Left lobe of liver (tissue), 2 donors: ENCODE results near the gene MORN1. TPM values are rescaled to one million over a fixed set of nuclear protein-coding genes. Genes with fewer than 3 reads are reported as not detected.
"Not testable (repeated sequence)": the region's sequence is repeated elsewhere in the genome, so short reads cannot be mapped to it uniquely, and the experiment has no call there.

ENCODE experiments used
- ATAC-seq: fragments of 200-7000 bp; cut with Tn5 transposase; one replicate; pipeline ENCODE4 v1.9.1; 2020; ENCODE audit warnings: mild to moderate bottlenecking, moderate library complexity
- DNase-seq: peaks from one replicate; pipeline ENCODE4 v3.0.0-alpha.2; 2020; ENCODE audit warnings: low spot score
- total RNA-seq: library from RNA; stranded (reverse); gene quantifications from one replicate; pipeline ENCODE4 v1.2.1, GENCODE V29; 2021
- donor health status: DM: no; HTN: no; CAD: no; lungs with moderate emphysema.
- donor health status: DM: no; HTN: yes; CAD: no.

Gene MORN1
- total RNA-seq, 1 donor from 2014 or later, result 6.7 TPM

- ATAC-seq, result no peak
- no peak for DNase-seq
These were observed 92.7 kb downstream of the MORN1 start for GRCh38 chr1:2298685-2299084.

DNA sequence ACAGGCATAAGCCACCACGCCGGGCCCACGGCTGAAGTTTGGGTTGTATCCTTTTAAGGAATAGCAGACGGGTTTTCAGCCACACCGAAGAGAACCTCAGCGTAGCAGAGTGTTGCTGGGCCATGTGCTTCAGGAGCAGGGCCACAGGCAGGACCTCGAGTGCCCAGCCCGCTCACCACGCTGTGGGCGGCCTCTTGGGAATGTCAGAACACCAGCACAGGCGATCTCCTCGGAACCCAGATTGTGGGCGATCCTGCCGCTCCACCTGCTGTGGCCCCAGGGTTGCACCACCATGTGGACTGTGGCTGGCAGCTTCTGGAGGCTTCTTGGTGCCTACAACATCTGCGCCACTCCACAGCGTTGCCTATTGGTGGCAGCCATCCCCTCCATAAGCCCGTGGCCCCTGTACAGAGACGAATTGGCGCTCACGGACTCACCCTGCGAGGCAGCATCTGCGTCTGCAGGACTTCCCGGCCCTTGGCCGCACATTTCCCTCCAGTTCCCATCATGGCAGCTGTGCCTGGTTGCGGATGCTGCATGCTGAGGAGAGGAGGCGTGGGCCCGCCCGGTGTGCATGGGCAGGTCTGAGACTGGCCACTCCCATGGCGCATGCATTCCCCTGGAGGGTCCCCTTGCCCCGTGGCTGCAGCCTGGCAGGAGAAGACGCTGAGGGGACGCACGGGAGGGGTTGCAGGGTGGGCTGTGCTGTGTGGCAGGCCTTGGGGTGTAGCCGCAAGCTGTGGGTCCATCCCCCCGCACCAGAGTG, 93.9 kb downstream of the MORN1 start:
- DNase-seq (no peak), ATAC-seq (no peak)

DNA sequence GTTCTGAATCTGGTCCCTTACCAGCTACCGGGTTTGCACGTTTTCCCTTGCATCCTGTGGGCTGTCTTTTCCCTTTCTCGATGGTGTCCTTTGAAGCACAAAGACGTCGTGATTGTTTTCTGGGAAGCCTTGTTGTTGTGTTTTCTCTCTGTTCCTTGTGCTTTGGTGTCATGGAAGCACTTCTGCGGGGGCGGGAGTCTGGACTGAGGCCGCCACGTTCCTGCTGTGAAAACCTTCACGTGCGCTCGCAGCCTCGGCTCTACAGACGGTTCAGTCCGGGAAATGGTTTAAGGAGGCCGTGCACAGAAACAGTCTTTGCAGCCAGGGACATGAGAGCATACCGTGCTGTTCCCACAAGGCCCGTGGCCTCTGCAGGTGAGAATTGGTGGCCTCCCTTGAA, 94.7 kb downstream of the MORN1 start:
- ATAC-seq (no peak), DNase-seq (no peak)

DNA sequence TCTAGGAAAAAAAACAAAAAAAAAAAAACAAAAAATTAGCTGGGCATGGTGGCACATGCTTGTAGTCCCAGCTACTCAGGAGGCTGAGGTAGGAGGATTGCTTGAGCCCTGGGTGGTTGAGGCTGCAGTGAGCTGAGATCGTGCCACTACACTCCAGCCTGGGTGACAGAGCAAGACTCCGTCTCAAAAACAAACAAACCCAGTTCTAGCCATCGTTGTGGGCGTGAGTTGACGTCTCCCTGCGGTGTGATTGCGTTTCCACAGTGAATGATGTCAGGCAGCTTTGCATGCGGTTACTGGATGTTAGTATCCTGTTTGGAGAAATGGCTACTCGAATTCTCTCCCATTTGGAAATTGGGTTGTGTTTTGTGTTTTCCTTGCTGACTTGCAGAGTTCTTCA, 95.1 kb downstream of the MORN1 start:
- not testable (repeated sequence) for DNase-seq, ATAC-seq

DNA sequence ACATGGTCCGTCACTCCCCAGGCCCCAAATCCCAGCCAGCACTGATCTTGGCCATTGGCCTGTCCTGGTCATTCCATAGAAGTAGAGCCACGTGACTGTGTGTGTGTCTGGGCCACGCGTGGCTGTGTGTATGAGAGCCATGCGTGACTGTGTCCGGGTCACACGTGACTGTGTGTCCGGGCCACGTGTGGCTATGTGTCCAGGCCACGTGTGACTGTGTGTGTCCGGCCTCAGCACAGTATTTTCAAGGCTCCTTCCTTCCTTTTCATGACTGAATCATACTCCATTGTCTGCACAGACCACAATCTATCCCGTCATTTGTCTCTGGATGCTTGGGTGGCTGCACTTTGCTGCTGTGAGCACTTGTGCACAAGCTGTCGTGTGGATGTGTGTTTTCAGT, 95.8 kb downstream of the MORN1 start:
- ATAC-seq (no peak), DNase-seq (no peak)

DNA sequence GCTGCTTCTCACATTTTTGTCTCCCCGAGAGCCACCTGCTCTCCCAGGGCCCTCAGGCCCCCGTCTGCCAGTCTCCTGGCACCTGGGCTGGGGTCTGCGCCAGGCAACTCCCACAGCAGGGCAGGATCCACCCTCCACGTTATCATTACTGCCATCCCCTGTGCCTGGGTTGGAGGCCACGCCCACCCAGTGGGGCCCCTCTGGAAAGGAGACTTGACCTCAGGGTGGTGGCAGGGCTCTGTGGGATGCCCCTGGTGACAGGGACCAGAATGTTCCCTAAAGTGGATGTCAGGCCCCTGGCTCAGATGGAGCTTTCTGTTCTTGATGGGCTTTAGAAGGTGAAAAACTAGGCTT, 96.7 kb downstream of the MORN1 start:
- DNase-seq, result no peak
- ATAC-seq, result no peak

DNA sequence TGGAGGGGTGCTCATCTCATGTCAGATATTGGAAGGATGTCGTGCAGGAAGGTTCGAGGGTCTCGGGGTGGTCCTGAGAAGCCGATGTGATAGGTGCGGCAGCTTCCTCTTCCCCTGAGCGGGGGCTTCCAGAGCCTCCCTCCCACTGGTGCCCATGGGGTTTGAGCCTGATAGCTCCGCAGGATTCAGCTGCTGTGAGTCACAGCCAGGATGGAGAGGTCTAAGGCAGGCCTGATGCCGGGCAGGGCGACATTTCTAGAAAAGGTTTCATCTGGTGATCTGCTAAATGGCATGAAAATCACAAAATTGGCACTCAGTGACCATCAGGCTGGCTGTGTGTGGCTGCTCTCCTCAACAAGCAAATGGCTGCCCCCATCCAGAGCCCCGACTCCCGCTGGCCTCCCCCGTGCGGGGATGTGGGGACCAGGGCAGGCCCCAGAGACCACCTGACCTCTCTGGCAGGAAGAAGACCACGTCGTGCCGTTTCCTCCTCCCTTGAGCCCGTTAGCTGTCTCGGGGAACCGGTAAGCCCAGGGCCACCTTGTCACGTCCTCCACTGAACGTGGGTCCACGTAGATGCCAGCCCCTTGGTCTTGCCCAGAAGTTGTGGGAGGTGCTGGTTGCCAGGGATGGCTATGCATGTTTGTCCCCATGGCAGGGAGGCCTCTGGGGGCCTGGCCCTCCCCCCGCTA, 97.2 kb downstream of the MORN1 start:
- ATAC-seq, result no peak
- no peak for DNase-seq

DNA sequence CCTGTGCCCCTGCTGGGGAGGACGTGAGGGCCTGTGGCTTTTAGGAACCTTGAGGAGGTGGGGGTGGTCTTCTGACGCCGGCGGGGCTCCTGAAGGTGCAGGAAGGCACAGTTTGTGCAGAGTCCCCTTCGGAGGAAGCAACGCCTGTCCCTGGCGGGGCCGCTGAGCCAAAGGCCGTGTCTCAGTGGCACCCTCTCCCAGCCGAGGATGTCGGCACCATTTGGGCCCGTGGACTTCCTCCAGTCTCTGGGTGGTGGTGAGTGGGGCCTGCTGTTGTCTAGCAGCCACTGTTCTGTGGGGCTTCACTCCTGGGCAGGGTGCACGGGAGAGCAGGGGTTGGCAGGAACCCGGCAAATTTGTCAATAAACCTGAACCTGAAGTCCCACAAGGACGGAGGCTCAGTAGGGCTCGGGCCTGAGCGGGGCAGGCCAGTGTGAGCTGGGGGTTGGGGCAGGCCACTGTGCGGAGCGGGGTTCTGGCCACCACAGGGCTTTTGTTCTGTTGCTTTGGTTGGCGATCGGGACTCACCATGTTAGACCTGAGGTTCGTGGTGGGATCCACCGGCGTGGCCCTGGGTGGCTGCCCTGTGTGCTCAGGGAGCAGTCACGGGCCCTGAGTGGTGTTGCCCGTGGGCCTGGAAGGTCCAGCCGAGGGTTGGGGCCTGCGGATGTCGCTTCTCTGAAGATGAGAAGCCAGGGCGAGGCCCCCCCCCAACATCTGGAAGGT, 98.5 kb downstream of the MORN1 start:
- ATAC-seq (peak; percentile 73), DNase-seq (no peak)

DNA sequence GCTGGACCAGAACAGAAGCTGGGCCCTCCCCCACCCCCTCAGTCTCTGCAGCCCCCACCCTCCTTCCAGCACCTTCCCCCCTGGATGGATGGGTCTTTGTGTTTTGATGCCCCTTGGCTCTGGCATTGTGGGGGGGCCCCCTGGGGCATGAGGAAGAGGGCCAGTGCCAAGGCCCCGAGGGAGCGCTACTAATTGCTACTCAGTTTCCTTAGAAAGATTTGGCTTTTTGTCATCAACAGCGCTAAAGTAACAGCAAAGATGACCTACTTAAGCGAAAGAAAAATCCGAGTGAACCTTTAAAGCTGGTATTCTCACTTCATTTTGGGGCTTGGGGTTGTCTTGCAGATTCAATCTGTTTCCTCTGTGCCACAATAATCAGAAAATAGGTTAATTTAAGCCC, 99.8 kb downstream of the MORN1 start:
- DNase-seq (no peak), ATAC-seq (no peak)

- ATAC-seq, result peak; percentile 16
These were observed 100.5 kb downstream of the MORN1 start for GRCh38 chr1:2290595-2291510.

GRCh38 chr1:2290171-2290578, 101.2 kb downstream of the MORN1 start:
- DNase-seq (no peak), ATAC-seq (no peak)

More at GRCh38 chr1:2290595-2291510, 100.5 kb downstream of the MORN1 start:
- no peak for DNase-seq

GRCh38 chr1:2289607-2290006, 101.7 kb downstream of the MORN1 start:
- no peak for DNase-seq
- no peak for ATAC-seq

- ATAC-seq (no peak), DNase-seq (no peak)
These were observed 102.4 kb downstream of the MORN1 start for GRCh38 chr1:2288816-2289536.

DNA sequence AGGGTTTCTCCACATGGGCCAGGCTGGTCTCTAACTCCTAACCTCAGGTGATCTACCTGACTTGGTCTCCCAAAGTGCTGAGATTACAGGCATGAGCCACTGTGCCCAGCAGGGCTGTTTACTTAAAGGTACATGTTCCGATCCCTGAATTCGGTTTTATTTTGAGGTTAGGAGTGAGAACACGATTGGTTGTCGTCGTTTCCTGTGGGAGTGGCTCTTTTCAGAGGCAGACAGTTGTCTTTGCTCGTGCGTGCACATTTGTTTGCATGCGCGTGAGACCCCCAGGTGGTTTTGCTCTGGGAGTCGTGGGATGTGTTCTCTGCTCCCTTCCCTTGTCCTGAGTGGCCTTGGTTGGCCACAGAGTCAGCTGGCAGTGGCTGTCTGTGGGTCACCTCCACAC, 103.0 kb downstream of the MORN1 start:
- DNase-seq (no peak), ATAC-seq (no peak)

DNA sequence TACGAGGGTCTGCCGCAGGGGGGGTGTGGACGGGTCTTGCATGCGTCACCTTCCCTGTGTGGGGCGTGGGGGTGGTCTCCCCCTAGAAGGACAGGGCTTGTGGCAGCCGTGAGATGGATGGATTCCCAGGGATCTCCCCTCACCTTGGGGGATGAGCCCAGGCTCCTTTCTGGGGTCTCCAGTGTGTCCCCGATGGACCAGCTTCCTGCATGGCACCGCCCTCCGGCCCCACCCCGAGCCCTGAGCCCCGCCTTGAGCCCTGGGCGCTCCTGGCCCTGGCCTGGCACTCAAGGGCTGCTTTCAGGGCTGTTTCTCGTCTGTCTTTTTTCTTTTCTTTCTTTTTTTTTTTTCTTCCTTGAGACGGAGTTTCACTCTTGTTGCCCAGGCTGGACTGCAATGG, 103.7 kb downstream of the MORN1 start:
- no peak for DNase-seq
- no peak for ATAC-seq

GRCh38 chr1:2286923-2287322, 104.4 kb downstream of the MORN1 start:
- DNase-seq, result no peak
- ATAC-seq, result no peak

DNA sequence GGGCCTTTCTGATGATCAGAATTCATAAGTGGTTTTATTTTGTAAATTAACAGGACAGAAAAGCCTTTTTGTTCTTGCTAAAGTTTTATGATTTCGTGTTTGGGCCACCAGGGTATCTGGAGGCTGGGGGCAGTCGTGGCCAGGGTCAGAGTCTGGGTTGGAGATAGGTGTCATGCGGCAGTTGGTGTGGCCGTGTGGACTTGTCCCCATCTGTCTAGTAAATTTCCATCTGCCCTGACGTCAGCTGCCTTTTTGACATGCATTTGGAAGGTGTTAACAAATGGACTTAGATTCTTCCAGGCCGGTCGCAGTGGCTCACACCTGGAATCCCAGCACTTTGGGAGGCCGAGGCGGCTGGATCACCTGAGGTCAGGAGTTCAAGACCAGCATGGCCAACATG, 106.4 kb downstream of the MORN1 start:
- ATAC-seq (peak; percentile 43), DNase-seq (no peak)

DNA sequence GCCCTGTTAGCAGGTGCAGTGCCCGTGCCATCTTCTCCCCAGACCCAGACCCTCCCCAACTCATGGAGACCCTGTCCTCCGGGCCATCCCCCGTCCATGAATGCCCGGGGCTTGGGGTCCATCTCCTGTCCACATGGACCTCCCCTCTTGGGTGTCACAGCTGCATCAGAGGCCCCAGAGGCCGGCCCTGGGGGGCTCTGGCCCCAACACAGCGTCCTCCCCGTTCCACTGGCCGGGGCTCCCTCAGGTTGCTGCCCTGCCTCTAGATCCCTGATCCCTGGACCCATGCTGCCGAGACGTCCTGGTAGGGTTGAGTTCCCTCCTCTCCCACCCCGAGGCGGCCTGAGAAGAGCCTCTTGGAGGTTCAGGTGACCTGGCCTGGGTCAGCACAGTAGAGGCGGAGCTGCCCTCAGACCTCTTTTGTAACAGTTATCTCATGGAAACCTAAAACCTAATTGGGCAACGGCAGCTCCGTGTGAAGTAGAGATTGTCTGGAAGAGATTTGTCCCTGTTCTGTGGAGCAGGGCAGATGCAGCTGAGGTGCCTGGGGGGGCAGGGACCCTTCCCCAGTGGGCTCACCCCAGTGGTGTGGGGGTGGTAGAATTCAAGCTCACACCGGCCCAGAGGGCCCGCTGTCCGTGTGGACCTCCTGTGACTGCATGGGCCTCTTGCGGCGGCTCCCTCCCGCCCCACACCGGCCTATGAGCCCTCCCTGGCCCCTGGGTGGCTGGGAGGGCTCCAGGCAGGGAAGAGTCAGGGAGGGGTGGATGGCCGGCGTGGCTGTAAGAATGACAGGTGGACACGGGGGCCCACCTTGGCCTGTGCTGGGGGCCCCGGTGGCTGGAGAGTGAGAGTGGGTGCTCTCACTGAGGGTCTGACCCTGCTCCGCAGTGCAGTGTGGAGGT, 107.1 kb downstream of the MORN1 start:
- DNase-seq, result peak; percentile 73
- ATAC-seq, result peak; percentile 75

DNA sequence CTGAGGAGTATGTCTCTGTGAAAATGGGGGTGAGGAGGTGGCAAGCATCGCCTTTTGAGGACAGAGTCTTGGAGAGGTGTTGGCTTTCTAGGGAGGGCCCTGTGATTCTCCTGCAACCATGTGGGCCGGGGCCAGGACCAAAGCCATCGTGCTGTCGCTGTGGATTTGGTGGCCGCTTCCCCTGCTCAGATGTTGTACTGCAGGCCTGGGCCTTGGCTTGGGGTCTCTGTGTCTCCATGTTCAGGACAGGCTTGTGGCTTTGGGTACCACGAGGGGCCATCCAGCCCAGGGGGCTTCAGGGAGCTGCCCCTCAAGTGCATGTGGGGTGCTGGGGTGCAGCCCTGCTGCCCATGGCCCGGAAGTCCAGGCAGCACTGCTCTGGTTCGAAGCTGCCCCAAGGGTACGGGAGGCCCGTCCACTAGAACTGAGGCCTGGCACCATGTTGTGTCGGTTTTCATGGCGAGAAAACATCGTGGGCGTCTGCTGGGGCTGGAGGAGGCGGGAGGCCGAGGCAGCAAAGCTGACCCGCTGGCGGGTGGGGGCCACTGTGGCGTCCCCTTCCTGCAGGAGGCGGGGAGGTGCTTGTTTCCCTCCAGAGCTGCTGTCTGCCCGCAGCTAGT, 107.9 kb downstream of the MORN1 start:
- ATAC-seq, result no peak
- DNase-seq, result no peak
